H9 (cell line): ENCODE results near the gene TMCC3. TPM values are rescaled to one million over a fixed set of nuclear protein-coding genes. Genes with fewer than 3 reads are reported as not detected.
"Not testable (repeated sequence)": the region's sequence is repeated elsewhere in the genome, so short reads cannot be mapped to it uniquely, and the experiment has no call there.

Source experiments
- DNase-seq: peaks from one replicate; pipeline ENCODE4 v3.0.0-alpha.2; 2017
- H2AFZ ChIP-seq: one replicate; pipeline ENCODE4 v1.6.1; 2013; ENCODE audit warnings: mild to moderate bottlenecking, low read length, control low read depth, moderate library complexity
- H2AK5ac ChIP-seq: 2 replicates; pipeline ENCODE4 v1.6.1; 2013; ENCODE audit warnings: low read length, control low read depth, mixed read lengths; ENCODE audit not compliant: insufficient read length
- H2BK120ac ChIP-seq: one replicate; pipeline ENCODE4 v1.6.1; 2013; ENCODE audit warnings: low read depth, mild to moderate bottlenecking, low read length, control low read depth, inconsistent platforms; ENCODE audit not compliant: poor library complexity, severe bottlenecking
- H2BK12ac ChIP-seq: 2 replicates; pipeline ENCODE4 v1.6.1; 2013; ENCODE audit warnings: low read length, control low read depth, mixed read lengths, low read depth; ENCODE audit not compliant: insufficient read length
- H2BK15ac ChIP-seq: 2 replicates; pipeline ENCODE4 v1.6.1; 2013; ENCODE audit warnings: low read depth, low read length, control low read depth
- H2BK20ac ChIP-seq: one replicate; pipeline ENCODE4 v1.6.1; 2013; ENCODE audit warnings: low read depth, mild to moderate bottlenecking, low read length, control low read depth, inconsistent platforms; ENCODE audit not compliant: poor library complexity, severe bottlenecking
- H2BK5ac ChIP-seq: 2 replicates; pipeline ENCODE4 v1.6.1; 2013; ENCODE audit warnings: low read length, control low read depth, mixed read lengths; ENCODE audit not compliant: insufficient read length
- H3K14ac ChIP-seq: 2 replicates; pipeline ENCODE4 v1.6.1; 2013; ENCODE audit warnings: low read length, control low read depth; ENCODE audit not compliant: insufficient read depth
- H3K18ac ChIP-seq: 2 replicates; pipeline ENCODE4 v1.6.1; 2013; ENCODE audit warnings: low read depth, mild to moderate bottlenecking, mixed read lengths, low read length, control low read depth; ENCODE audit not compliant: insufficient read length
- H3K23ac ChIP-seq: 2 replicates; pipeline ENCODE4 v1.6.1; 2013; ENCODE audit warnings: low read length, control low read depth, mixed read lengths, low read depth; ENCODE audit not compliant: insufficient read length
- H3K23me2 ChIP-seq: 2 replicates; pipeline ENCODE4 v1.6.1; 2013; ENCODE audit warnings: low read depth, mild to moderate bottlenecking, mixed read lengths, low read length, control low read depth; ENCODE audit not compliant: insufficient read length, poor library complexity, severe bottlenecking
- H3K27ac ChIP-seq: 2 replicates; pipeline ENCODE4 v1.5.1; 2013; ENCODE audit warnings: low read length, control low read depth, mixed read lengths, low read depth; ENCODE audit not compliant: insufficient read length
- H3K27me3 ChIP-seq: 2 replicates; pipeline ENCODE4 v1.6.1; 2013; ENCODE audit warnings: low read length, control low read depth, inconsistent platforms; ENCODE audit not compliant: insufficient read depth
- H3K4ac ChIP-seq: 2 replicates; pipeline ENCODE4 v1.6.1; 2013; ENCODE audit warnings: low read depth, mild to moderate bottlenecking, control low read depth, inconsistent platforms, low read length, moderate library complexity
- H3K4me1 ChIP-seq: 2 replicates; pipeline ENCODE4 v1.6.1; 2013; ENCODE audit warnings: low read length, control low read depth, inconsistent platforms; ENCODE audit not compliant: insufficient read depth
- H3K4me2 ChIP-seq: 2 replicates; pipeline ENCODE4 v1.6.1; 2013; ENCODE audit warnings: low read length, control low read depth, mixed read lengths; ENCODE audit not compliant: insufficient read length, insufficient read depth
- H3K56ac ChIP-seq: 2 replicates; pipeline ENCODE4 v1.6.1; 2013; ENCODE audit warnings: low read depth, mild to moderate bottlenecking, mixed read lengths, low read length, control low read depth; ENCODE audit not compliant: insufficient read length
- H3K79me1 ChIP-seq: 2 replicates; pipeline ENCODE4 v1.6.1; 2013; ENCODE audit warnings: low read depth, mild to moderate bottlenecking, moderate library complexity, low read length, control low read depth, inconsistent platforms; ENCODE audit not compliant: insufficient read depth, poor library complexity, severe bottlenecking
- H3K79me2 ChIP-seq: 2 replicates; pipeline ENCODE4 v1.6.1; 2013; ENCODE audit warnings: low read length, control low read depth, inconsistent platforms; ENCODE audit not compliant: insufficient read depth
- H3K9ac ChIP-seq: 2 replicates; pipeline ENCODE4 v1.6.1; 2013; ENCODE audit warnings: low read length, control low read depth, mixed read lengths; ENCODE audit not compliant: insufficient read length; ENCODE audit errors: extremely low read depth
- H3K9me3 ChIP-seq: one replicate; pipeline ENCODE4 v1.6.1; 2013; ENCODE audit warnings: low read depth, low read length, inconsistent platforms; ENCODE audit not compliant: control insufficient read depth
- H3T11ph ChIP-seq: one replicate; pipeline ENCODE4 v1.6.1; 2013; ENCODE audit warnings: mild to moderate bottlenecking, low read length, control low read depth, inconsistent platforms
- H4K20me1 ChIP-seq: one replicate; pipeline ENCODE4 v1.6.1; 2013; ENCODE audit not compliant: control insufficient read depth, insufficient read length, insufficient read depth
- H4K5ac ChIP-seq: 2 replicates; pipeline ENCODE4 v1.6.1; 2013; ENCODE audit warnings: low read depth, mild to moderate bottlenecking, mixed read lengths, low read length, control low read depth; ENCODE audit not compliant: insufficient read length
- H4K8ac ChIP-seq: replicated peaks from 2 replicates; pipeline ENCODE4 v1.6.1; 2013; ENCODE audit warnings: low read length, control low read depth, mixed read lengths, low read depth; ENCODE audit not compliant: insufficient read length
- H4K91ac ChIP-seq: 2 replicates; pipeline ENCODE4 v1.6.1; 2013; ENCODE audit warnings: low read depth, mild to moderate bottlenecking, moderate library complexity, mixed read lengths, low read length, control low read depth; ENCODE audit not compliant: insufficient read length
- H3K27ac Mint-ChIP-seq, 3 experiments: 2 replicates in 2 of 3; 3 replicates in 1 of 3; pipeline ENCODE4 v1.8.0; 2020 to 2021; ENCODE audit warnings: mixed read lengths in 3 of 3, mild to moderate bottlenecking in 1 of 3, moderate library complexity in 1 of 3
- H3K27me3 Mint-ChIP-seq: 2 replicates; pipeline ENCODE4 v1.8.0; 2021; ENCODE audit warnings: low read depth, mild to moderate bottlenecking, moderate library complexity, mixed read lengths
- H3K36me3 Mint-ChIP-seq, 3 experiments: 2 replicates in 2 of 3; 3 replicates in 1 of 3; pipeline ENCODE4 v1.8.0; 2020 to 2021; ENCODE audit warnings: low read depth in 3 of 3, mixed read lengths in 3 of 3; ENCODE audit not compliant: insufficient read depth in 1 of 3
- H3K4me1 Mint-ChIP-seq, 2 experiments: 2 replicates each; pipeline ENCODE4 v1.8.0; 2020; ENCODE audit warnings: mixed read lengths in 2 of 2
- H3K4me3 Mint-ChIP-seq, 2 experiments: 2 replicates in 1 of 2; 3 replicates in 1 of 2; pipeline ENCODE4 v1.8.0; 2020 to 2021; ENCODE audit warnings: mild to moderate bottlenecking in 2 of 2, mixed read lengths in 2 of 2, moderate library complexity in 1 of 2
- H3K9me3 Mint-ChIP-seq, 2 experiments: 2 replicates in 1 of 2; 3 replicates in 1 of 2; pipeline ENCODE4 v1.8.0; 2020; ENCODE audit warnings: mild to moderate bottlenecking in 2 of 2, mixed read lengths in 2 of 2, moderate library complexity in 1 of 2
- WGBS: extraction: QIAGEN DNeasy Blood & Tissue Kit; methylation state at CpG from one replicate; pipeline ENCODE4 v1.1.7; 2013; ENCODE audit warnings: missing lambda C conversion rate, low lambda C conversion rate, mixed read lengths; ENCODE audit not compliant: insufficient read length; ENCODE audit errors: extremely low coverage; 5-methylcytosine and 5-hydroxymethylcytosine counted together
- total RNA-seq: library from RNA; stranded (reverse); gene quantifications from 2 replicates; pipeline ENCODE4 v1.2.1, GENCODE V29; 2021
- TF ChIP-seq, protein P1 (sequence below): fragments of 200-600 bp; sonication (generic); conservative IDR thresholded peaks from 3 replicates; pipeline ENCODE4 v1.8.0; 2021; ENCODE audit warnings: antibody characterized with exemption, mild to moderate bottlenecking

TMCC3 gene
- total RNA-seq, 1 experiment from 2014 or later = 0.87 TPM

DNA sequence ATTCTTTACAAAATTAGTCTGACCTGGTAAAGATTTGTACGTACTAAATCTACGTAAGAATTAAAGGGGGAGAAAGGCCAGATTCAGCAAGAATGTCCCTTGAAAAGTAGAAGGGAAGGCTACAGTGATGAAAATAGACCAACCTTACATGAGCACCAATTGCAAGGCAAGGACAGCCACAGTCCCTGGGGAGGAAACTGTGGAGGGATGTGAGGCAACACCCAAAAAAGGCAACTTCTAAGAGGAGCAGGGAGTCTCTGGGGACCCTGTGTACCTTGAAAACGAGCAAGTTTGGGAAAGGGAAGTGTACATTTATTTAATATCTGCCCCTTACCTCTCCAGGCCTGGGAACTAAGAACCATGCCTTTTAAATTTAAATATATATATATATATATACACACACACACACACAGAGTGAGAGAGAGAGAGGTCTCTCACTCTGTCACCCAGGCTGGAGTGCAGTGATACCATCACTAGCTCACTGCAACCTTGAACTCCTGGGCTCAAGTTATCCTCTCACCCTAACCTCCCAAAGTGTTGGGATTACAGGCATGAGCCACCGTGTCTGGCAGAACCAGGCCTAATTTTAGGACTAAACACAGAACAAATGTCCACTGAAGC is 56.4 kb downstream of the TMCC3 start:
- Histone ChIP-seq H3K9ac (no peak overlapping the region), H3K79me2 (no peaks in the 10 kb centered on the region), H2BK5ac (no peak overlapping the region), H4K20me1 (no peaks in the 10 kb centered on the region), H3K4ac (no peak overlapping the region), H4K5ac (no peak overlapping the region), H3K9me3 (no peaks in the 10 kb centered on the region), H3T11ph (no peak overlapping the region), H3K23me2 (no peaks in the 10 kb centered on the region), H3K18ac (no peak overlapping the region), H3K4me1 (no peaks in the 10 kb centered on the region), H3K79me1 (no peaks in the 10 kb centered on the region), H2BK120ac (no peak overlapping the region), H2BK12ac (no peak overlapping the region), H4K91ac (no peak overlapping the region), H3K14ac (no peak overlapping the region), H3K4me2 (no peak overlapping the region), H2BK20ac (no peak overlapping the region), H4K8ac (no peak overlapping the region), H2AK5ac (no peak overlapping the region), H3K27me3 (no peaks in the 10 kb centered on the region), H3K23ac (no peak overlapping the region), H3K27ac (no peak overlapping the region), H3K56ac (no peak overlapping the region), H2BK15ac (no peak overlapping the region), H2AFZ (no peak overlapping the region)
- peaks cover 14% of the 10 kb centered on the region in 2 experiments for H3K4me1 Mint-ChIP-seq
- H3K27ac Mint-ChIP-seq = peak overlapping the region in 1 of 3 experiments; percentile 90; a peak in 2 of 7 replicates
- H3K9me3 Mint-ChIP-seq = no peaks in the 10 kb centered on the region
- H3K4me3 Mint-ChIP-seq = no peak overlapping the region
- DNase-seq = no peak
- H3K36me3 Mint-ChIP-seq = no peaks in the 10 kb centered on the region
- TF ChIP-seq, protein P1, sequence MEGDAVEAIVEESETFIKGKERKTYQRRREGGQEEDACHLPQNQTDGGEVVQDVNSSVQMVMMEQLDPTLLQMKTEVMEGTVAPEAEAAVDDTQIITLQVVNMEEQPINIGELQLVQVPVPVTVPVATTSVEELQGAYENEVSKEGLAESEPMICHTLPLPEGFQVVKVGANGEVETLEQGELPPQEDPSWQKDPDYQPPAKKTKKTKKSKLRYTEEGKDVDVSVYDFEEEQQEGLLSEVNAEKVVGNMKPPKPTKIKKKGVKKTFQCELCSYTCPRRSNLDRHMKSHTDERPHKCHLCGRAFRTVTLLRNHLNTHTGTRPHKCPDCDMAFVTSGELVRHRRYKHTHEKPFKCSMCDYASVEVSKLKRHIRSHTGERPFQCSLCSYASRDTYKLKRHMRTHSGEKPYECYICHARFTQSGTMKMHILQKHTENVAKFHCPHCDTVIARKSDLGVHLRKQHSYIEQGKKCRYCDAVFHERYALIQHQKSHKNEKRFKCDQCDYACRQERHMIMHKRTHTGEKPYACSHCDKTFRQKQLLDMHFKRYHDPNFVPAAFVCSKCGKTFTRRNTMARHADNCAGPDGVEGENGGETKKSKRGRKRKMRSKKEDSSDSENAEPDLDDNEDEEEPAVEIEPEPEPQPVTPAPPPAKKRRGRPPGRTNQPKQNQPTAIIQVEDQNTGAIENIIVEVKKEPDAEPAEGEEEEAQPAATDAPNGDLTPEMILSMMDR = no peak
- H3K27me3 Mint-ChIP-seq = peaks cover 3% of the 10 kb centered on the region
- no CpG with 5 or more reads among the region's 4 CpGs for WGBS

- Mint-ChIP-seq H3K27ac (peak overlapping the region in 1 of 3 experiments; percentile 88; a peak in 1 of 7 replicates), H3K4me1 (peaks cover 14 to 18% of the 10 kb centered on the region in 2 experiments)
- not testable (repeated sequence) for H3K79me1 ChIP-seq, H3K4ac ChIP-seq, H4K5ac ChIP-seq, H4K91ac ChIP-seq, H3K4me2 ChIP-seq, H3K36me3 Mint-ChIP-seq, H3K79me2 ChIP-seq, H3K27ac ChIP-seq, H2BK12ac ChIP-seq, H3K4me3 Mint-ChIP-seq, H3K56ac ChIP-seq, H2BK5ac ChIP-seq, H4K8ac ChIP-seq, H2BK20ac ChIP-seq, H3K23me2 ChIP-seq, H3K9ac ChIP-seq, H3K18ac ChIP-seq, H3K23ac ChIP-seq, H3K27me3 ChIP-seq, H3K9me3 Mint-ChIP-seq, DNase-seq, H4K20me1 ChIP-seq, H2BK120ac ChIP-seq, H3K4me1 ChIP-seq, H3K27me3 Mint-ChIP-seq, H3K9me3 ChIP-seq, H2AK5ac ChIP-seq, H2BK15ac ChIP-seq, H3K14ac ChIP-seq, H3T11ph ChIP-seq, H2AFZ ChIP-seq
- WGBS = no CpG with 5 or more reads among the region's 9 CpGs
Measured at GRCh38 chr12:94592723-94593122, 57.6 kb downstream of the TMCC3 start.
